DOHH2 (cell line): ENCODE data around the gene TRIP6.

Experiments used
- H3F3A ChIP-seq: fragments of 200-600 bp; sonication (generic), shearing (Covaris generic); 2 replicates; pipeline ENCODE4 v1.6.0; 2016; ENCODE audit warnings: antibody characterized with exemption, mild to moderate bottlenecking; ENCODE audit not compliant: control insufficient read depth, insufficient read depth
- H3K27ac ChIP-seq: fragments of 200-600 bp; sonication (generic); 2 replicates; pipeline ENCODE4 v1.5.1; 2014; ENCODE audit warnings: low read depth, mild to moderate bottlenecking, low read length, moderate library complexity
- H3K27me3 ChIP-seq: fragments of 200-600 bp; sonication (generic); 2 replicates; pipeline ENCODE4 v1.6.1; 2014; ENCODE audit warnings: mild to moderate bottlenecking, low read length, mixed read lengths; ENCODE audit not compliant: control insufficient read depth
- H3K36me3 ChIP-seq: fragments of 200-600 bp; sonication (generic); 2 replicates; pipeline ENCODE4 v1.6.1; 2014; ENCODE audit warnings: mild to moderate bottlenecking, low read length, moderate library complexity, mixed read lengths; ENCODE audit not compliant: control insufficient read depth
- H3K4me1 ChIP-seq: fragments of 200-600 bp; sonication (generic); 2 replicates; pipeline ENCODE4 v1.6.1; 2014; ENCODE audit warnings: mild to moderate bottlenecking, low read length, mixed read lengths; ENCODE audit not compliant: control insufficient read depth
- H3K4me2 ChIP-seq: fragments of 200-600 bp; sonication (generic); 2 replicates; pipeline ENCODE4 v1.6.0; 2014; ENCODE audit warnings: mild to moderate bottlenecking, low read length, moderate library complexity
- H3K4me3 ChIP-seq: fragments of 200-600 bp; sonication (generic); 2 replicates; pipeline ENCODE4 v1.5.1; 2014; ENCODE audit warnings: mild to moderate bottlenecking, low read length, mixed read lengths
- H3K79me2 ChIP-seq: fragments of 200-600 bp; sonication (generic); 2 replicates; pipeline ENCODE4 v1.6.1; 2014; ENCODE audit warnings: mild to moderate bottlenecking, low read length, mixed read lengths; ENCODE audit not compliant: control insufficient read depth
- H3K9me2 ChIP-seq: fragments of 200-600 bp; sonication (generic); replicated peaks from 2 replicates; pipeline ENCODE4 v1.6.1; 2014; ENCODE audit warnings: mild to moderate bottlenecking, low read length, mixed read lengths; ENCODE audit not compliant: control insufficient read depth
- H3K9me3 ChIP-seq: fragments of 200-600 bp; sonication (generic); 2 replicates; pipeline ENCODE4 v1.6.1; 2014; ENCODE audit warnings: antibody characterized with exemption, low read length, mixed read lengths; ENCODE audit not compliant: control insufficient read depth, insufficient read depth
- H4K20me1 ChIP-seq: fragments of 200-600 bp; sonication (generic); 2 replicates; pipeline ENCODE4 v1.6.0; 2014; ENCODE audit warnings: low read depth, mild to moderate bottlenecking, antibody characterized with exemption, low read length, moderate library complexity; ENCODE audit not compliant: control insufficient read depth, insufficient read depth
- CTCF ChIP-seq: fragments of 200-600 bp; sonication (generic); IDR thresholded peaks from one replicate; pipeline ENCODE4 v1.5.1; 2014; ENCODE audit warnings: antibody characterized with exemption, mild to moderate bottlenecking, low read depth, low read length; ENCODE audit not compliant: poor library complexity, severe bottlenecking
- EZH2phosphoT487 ChIP-seq: fragments of 200-600 bp; sonication (generic); IDR thresholded peaks from 2 replicates; pipeline ENCODE4 v1.6.1; 2017; ENCODE audit warnings: borderline replicate concordance, mild to moderate bottlenecking, antibody characterized with exemption, low read length, moderate library complexity, mixed read lengths

TRIP6 gene

GRCh38 chr7:100823534-100823933, 43.7 kb upstream of the TRIP6 start:
- peaks cover 41% of the 10 kb centered on the region for H3K27me3 ChIP-seq
- 0 out of 2 replicates have a peak, but pooled peaks cover 4% of the 10 kb centered on the region for H3K4me1 ChIP-seq
- no peaks in the 10 kb centered on the region for H3K36me3 ChIP-seq

DNA sequence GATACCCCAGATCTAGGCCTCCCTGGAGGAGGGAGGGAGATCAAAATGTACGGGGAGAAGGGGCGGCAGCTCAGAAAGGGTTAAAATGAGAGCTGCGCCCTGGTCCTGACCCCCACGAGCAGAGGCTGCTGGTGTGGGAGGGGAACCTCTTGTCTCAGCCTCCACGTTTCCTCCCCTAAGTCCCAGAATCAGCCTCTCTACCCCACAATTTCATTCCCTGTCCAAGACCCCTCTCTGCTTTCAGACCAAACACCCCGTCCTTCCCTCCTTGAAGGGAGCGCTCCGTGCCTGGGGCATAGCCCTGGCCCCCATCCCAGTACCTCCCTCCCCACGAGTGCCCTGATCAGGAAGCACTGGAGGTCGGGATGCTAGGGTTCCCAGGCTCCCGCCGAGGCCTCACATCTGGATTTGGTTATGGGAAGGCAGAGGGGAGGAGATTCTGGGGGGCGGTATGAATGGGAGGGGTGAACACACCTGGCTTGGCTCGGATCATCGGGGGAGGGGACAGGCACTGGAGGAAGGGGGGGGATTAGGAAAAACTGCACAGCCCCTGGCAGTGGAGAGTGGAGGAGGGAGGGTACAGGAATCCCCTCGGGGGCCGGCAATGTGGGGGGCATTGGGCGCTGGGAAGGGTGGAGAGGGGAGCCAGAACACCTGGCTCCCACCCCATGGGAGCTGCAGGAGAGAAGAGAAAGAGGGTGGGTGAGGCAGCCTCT, 42.5 kb upstream of the TRIP6 start:
- Histone ChIP-seq H3K36me3 (no peaks in the 10 kb centered on the region), H3K9me2 (no peaks in the 10 kb centered on the region), H3K9me3 (no peaks in the 10 kb centered on the region), H3K4me2 (no peak overlapping the region), H3K4me1 (0 out of 2 replicates have a peak, but pooled peaks cover 4% of the 10 kb centered on the region), H3K27ac (no peak overlapping the region), H3K4me3 (no peak overlapping the region), H3K27me3 (peaks cover 46% of the 10 kb centered on the region), H3F3A (no peaks in the 10 kb centered on the region), H4K20me1 (no peaks in the 10 kb centered on the region; the same call in 1 of the 2 replicates), H3K79me2 (no peaks in the 10 kb centered on the region)
- TF ChIP-seq CTCF: no peak

More at GRCh38 chr7:100823534-100823933, 43.7 kb upstream of the TRIP6 start:
- no peaks in the 10 kb centered on the region for H3F3A ChIP-seq
- H3K79me2 ChIP-seq: no peaks in the 10 kb centered on the region
- TF ChIP-seq CTCF: no peak
- no peak for TF ChIP-seq EZH2phosphoT487
- no peaks in the 10 kb centered on the region; the same call in 1 of the 2 replicates for H4K20me1 ChIP-seq
- H3K27ac ChIP-seq: no peak overlapping the region
- no peak overlapping the region for H3K4me2 ChIP-seq
- no peak overlapping the region for H3K4me3 ChIP-seq
- H3K9me3 ChIP-seq: no peaks in the 10 kb centered on the region
- no peaks in the 10 kb centered on the region for H3K9me2 ChIP-seq

DNA sequence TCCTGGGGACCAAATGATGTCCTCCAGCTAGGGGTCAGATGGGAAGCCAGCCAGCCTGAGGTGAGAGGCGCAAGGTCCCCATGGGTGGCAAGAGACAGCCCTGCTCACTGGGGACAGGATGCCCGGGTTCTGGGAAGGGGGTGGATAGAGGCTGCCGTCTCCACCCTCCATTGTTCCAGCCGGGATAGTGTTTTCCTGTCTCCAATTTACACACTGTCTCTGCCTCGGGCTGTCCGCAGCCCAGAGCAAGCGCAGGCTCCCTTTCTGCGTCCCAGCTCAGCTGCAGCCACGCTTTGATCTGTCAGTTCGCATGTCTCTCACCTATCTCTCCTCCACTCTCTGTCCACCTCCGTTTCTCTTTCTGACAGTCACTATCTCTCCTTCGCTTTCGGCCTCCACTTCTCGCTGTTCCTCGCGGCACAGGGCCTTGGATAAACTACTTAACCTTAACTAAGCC, 41.9 kb upstream of the TRIP6 start:
- TF ChIP-seq CTCF (no peak), EZH2phosphoT487 (no peak)
- Histone ChIP-seq H3K27me3 (peaks cover 46% of the 10 kb centered on the region), H3K36me3 (no peaks in the 10 kb centered on the region), H3K9me3 (no peaks in the 10 kb centered on the region), H3F3A (no peaks in the 10 kb centered on the region), H4K20me1 (no peaks in the 10 kb centered on the region; the same call in 1 of the 2 replicates), H3K27ac (no peak overlapping the region), H3K4me3 (no peak overlapping the region), H3K9me2 (no peaks in the 10 kb centered on the region), H3K4me1 (0 out of 2 replicates have a peak, but pooled peaks cover 4% of the 10 kb centered on the region), H3K79me2 (no peaks in the 10 kb centered on the region), H3K4me2 (no peak overlapping the region)
